Activated CD4-positive, alpha-beta T cell treated with anti-CD3 and anti-CD28 coated beads, Interleukin-2, amount 50 U/mL, for 24 hours (primary cell): ENCODE data around the gene BEAN1.
"Not testable (repeated sequence)": the region's sequence is repeated elsewhere in the genome, so short reads cannot be mapped to it uniquely, and the experiment has no call there.

Experiments used
- DNase-seq, 2 donors: peaks; one replicate each; pipeline ENCODE4 v3.0.0-alpha.2; 2020; ENCODE audit warnings: low read depth in 1 of 2, low spot score in 1 of 2

The BEAN1 gene

DNA sequence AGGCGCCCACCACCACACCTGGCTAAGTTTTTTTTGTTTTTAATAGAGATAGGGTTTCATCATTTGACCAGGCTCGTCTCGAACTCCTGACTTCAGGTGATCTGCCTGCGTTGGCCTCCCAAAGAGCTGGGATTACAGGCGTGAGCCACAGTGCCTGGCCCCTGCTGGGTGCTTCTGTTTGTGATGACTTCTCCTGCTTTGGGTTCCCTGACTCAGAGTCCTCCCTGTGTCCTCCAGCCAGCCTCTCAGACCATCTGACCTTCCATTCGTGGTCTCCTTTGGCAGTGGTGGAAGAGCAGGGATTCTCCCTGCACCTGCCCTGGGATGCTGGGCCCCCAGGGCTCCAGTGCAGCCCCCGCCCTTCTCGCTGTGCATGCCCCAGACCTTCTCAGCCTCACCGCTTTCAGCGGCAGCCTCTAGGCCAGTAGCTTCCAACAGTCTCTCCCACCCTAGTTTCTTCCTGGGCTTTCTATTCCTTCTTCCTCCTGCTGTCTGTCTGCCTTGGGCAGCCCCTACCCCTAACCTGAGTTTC is 13.2 kb downstream of the BEAN1 start:
- no peak for DNase-seq

DNA sequence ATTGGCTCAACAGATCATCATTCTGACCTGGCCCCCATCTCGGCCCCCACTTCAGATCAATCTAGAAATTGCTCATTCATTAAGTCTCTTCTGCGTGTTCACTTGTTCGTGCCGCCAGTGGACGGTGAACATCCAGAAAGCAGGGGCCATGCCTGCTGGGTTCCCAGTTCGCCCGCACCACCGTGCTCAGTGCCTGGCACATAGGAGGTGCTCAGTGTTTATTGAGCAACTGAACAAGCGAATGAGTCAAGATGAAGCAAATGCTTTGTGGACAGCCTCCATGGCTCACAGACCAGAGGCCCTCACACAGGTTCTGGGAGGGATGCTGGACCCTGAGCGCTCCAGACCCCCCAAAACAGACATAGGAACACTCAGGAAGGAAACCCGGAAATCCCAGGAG is 13.9 kb downstream of the BEAN1 start:
- no peak for DNase-seq

DNA sequence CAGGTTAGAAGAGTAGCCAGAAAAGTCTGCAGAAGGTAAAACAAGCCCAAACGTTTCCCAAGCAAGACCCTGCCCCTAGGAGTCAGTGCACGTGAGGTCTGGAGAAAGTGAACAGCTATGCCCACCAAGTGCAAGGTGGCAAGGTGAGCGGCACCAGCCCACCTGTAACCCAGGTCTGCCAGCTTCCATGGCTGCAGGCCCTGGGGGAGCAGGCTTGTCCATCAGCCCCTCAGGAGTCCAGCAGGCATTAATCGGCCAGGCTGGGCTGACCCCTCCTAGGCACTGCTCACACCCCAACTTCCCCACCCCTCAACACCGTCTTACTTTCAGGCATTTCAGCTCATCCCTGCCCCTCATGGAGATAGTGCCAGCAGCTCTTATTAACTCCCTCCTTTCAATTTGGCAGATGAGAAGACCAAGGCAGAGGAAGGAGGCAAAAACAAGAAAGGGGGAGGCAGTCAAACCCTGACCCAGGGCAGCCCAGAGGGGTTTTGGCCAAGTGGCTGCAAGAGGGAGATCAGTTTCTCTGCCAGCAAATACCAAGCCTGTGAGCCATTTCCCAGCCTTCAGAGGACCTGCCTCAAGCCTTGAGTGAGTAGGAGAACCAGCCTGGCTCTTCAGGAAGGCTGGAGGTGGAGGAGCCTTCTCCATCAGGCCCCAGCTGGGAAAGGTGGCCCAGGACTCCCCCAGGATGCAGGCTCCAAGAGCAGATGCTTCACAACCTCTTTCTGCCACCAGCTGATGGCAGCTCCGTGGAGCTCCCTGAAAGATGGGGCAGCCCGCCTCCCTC is 14.7 kb downstream of the BEAN1 start:
- no peak for DNase-seq

DNA sequence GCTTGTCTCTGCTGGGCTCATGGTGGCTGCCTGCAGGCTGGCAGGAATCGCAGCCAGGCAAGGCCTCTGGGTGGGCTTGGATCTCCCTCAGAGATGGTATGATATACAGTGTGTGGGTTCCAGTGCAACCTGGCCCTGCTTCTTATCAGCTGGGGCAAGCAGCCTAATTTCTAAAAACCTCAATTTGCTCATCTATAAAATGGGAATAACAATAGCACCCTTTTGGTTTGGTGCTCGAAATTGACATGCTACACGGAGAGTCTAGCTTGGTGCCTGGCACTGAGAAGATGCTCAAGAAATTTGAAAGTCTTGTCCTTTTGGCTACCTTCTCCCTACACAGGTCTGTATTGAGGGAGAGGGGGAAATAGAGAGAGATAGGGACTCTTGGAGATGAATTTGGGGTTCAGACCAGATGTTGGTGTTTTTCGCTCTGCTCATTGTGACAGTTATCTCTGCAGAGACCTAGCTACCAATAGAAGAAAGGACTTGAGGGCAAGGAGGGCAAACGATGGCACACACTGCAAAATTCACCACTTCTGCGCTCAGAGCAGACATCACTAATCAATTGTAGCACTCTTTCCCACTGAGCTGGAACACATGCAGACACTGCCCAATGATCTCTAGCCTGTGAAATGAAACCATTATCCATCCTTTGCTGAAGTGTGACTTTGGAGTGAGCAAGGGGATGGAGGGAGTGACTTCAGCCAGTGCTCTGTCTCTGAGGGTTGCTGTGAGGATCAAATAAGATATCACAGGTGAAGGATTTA is 15.6 kb downstream of the BEAN1 start:
- no peak for DNase-seq

DNA sequence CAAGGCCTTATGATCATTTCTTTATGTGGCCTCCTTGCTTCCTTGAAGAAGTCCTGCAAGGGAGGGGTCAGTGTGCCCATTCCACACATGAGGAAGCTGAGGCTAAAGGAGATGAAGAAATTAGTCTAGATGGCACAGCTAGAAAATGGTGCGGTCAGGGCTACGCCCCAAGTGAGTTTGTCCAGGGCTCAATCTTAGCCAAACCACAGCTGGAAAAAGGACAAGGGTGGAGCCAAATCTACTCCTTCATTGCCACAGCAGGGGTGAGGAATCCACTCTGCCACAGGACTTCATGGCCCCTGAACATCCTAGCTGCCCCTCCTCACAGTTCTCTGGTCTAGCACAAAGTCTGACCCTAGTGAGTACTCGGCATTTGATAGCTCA is 16.2 kb downstream of the BEAN1 start:
- DNase-seq: no peak

DNA sequence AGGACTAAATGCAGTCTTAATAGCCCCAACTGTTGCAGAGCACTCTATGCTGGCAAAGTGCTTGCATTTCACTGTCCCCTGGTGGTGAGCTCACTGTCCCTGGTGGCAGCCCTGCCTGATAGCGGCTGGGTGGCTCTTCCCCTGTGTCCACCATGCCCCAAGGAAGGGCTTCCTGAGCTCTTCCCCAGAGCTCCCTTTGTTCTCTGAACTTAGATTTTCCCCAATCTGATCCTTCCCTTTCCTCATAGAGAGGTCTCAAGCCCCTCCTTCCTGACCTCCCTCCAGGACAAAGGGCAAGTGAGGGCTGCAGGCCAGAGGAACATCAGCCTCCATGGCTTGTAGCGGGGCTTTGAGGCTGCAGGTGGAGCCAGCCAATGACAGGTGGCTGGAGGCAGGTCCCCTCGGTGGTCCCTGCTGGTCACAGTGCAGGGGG is 17.0 kb downstream of the BEAN1 start:
- DNase-seq: no peak

DNA sequence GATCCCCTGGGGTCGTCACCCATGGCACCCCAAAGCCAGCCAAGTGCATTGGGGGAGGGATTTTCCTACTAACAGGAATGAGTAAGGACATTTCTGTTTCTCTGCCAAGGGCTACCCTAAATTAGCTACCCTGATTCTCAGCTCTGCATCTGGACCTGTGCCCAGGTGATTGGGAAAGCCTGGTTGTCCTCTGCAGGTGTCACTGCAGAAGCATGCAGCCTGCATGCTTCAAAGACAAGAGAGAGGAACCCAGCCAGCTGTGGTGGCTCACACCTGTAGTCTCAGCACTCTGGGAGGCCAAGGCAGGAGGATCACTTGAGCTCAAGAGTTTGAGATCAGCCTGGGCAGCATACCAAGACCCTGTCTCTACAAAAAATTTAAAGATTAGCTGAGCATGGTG is 19.6 kb downstream of the BEAN1 start:
- no peak for DNase-seq

DNA sequence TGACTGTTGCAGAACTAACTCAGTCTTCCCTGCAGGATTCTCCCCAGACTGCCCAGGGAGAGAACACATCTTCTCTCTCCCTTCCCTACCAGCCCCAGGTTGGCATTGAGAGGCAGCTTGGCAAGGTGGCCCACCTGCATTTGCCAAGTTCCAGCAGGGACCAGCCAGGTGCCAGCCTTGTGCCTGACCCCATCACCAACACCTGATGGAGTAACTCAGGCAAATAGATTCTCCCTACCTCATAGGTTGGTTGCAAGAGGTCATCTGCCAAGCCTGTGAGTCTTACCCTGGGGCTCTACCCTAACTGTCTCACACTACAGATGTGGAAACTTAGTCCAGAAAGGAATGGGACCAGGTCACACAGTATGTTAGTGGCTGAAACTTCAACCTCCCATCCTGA is 20.4 kb downstream of the BEAN1 start:
- no peak for DNase-seq

DNA sequence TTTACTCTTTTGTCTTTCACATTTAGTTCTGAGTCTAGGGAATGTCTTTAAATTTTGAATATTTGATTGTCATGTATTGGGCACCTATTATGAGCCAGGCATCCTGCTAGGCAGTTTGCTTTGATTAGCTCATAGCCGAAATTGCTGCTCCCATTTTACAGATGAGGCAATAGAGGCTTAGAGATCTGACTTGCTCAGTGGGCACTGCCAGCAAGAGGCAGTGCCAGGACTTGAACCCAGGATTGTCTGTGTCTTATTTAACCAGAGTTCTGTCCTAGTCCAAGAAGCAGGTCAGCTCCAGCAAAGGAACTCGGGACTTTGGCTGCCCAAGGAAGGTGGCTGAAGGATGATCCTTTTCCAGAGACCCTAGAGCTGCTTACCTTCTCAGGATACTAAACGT is 24.5 kb downstream of the BEAN1 start:
- no peak for DNase-seq

DNA sequence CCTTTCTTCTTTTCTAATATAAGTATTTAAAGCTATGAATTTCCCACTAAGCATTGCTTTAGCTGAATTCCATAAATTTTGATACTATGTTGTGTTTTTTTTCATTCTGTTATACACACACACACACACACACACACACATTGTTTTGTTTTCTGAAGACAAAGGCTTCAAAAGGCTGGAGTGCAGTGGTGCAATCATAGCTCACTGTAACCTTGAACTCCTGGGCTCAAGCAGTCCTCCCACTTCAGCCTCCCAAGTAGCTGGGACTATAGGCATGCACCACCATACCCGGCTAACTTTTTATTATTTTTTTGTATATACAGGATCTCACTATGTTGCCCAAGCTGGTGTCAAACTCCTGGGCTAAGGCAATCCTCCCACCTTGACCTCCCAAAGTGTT is 26.1 kb downstream of the BEAN1 start:
- DNase-seq: not testable (repeated sequence)

DNA sequence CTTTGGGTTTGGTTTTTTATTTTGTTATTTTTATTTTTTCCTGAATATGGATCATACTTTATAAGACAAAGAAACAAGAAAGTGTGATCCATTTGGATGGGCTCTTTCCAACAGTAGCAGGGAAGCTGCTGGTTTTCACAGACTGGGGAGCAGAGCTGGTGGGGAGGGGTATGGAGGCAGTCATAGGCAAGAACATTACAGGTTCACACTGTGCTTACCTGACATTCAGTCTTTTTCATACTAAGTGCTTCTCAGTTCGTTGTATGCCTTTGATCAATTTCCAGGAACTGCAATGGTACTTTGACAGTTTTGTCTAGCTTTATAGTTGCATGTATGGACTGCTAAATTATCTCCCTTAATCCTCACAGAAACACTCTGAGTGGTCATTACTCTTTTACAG is 27.7 kb downstream of the BEAN1 start:
- DNase-seq: no peak

DNA sequence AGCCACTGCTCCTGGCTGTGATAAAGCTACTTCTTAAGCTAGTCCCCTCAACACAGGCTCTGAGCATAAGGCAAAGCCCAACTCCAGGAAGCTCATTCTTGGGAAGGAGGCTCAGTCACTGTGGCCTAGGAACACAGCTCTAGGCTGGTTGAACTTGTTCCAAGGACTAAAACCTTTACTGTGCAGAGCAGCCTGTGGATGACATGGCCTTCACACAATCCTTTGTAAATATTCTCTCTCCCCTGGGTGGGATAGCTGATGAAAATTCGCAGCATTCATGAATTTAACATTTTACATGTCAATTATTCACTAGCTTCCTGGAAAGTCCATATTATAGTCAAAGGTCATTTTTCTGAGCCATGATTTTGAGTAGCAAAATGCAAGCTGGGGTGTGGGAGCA is 28.9 kb downstream of the BEAN1 start:
- DNase-seq: no peak

DNA sequence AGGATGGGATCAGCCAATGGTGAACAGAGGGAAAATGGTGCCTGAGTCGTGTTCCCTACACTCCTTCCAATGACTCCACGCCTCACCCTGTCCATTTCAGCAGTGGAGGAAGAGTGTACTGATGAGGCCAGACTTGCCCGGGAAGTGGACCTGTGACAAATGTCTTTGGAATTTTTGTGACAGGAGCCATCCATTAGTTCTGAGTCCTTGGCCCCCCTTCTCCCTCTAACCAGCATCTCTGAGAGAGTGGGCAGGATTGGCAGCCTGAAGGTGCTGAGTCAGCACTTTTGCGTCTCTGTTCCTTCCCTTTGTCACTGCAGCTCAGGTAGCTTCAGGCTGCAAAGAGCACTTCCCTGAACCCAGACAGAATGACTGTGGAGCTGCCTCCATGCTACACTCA is 30.8 kb downstream of the BEAN1 start:
- DNase-seq: no peak

DNA sequence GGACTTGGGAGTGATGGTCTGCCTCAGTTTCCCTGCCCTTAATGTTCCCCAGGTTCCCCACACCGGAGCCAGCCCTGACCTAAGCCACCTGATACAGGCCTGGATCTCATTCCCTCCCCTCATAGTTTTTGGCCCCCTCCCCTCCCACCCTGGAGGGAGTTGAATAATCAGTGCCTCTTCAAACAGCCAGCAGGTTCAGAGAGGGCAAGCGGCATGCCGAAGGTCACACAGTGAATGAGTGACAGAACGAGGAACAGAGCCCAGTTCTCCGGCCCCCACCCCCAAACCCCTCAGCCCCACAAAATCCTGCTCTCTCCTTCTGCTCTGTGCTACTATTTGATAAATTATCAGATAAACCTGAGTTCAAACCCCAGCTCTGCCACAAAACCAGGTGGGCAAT is 31.2 kb downstream of the BEAN1 start:
- no peak for DNase-seq

DNA sequence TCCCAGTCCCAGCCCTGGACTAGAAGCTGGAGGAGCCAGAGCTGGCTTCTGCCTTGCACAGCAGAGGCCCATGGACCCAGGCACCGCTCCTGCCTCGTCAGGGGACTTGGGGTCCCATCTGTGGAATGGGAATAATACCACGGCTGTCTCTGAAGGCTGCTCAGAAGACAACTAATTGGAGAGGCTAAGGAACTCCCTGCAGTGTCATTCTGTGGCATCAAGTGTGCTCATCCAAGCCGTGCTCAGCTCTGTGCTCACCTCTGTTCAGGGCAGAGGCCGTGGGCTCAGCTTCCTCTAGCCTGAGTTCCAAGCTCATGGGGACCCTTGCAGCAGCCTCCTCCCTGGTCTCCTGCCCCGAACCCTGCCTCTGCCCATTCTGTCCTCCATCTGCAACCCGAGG is 31.8 kb downstream of the BEAN1 start:
- DNase-seq: no peak

DNA sequence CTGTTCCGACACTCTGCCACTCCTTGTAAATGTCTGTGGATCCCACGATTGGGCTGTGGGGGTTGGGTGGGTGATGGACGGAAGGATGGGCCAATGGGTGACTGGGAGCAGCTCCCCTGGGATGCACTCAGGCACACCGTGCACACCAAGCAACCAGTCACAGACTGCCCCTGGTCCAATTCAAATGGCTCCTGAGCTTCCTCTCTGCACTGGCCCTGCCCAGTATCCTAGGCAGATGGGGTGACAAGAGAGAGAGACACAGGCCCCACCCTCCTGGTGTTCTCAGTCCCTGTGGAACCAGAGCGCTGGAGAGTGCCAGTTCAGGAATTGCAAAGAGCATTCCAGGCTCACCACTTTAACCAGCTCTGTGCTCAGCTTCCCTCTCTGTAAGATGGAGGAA is 32.8 kb downstream of the BEAN1 start:
- no peak for DNase-seq

DNA sequence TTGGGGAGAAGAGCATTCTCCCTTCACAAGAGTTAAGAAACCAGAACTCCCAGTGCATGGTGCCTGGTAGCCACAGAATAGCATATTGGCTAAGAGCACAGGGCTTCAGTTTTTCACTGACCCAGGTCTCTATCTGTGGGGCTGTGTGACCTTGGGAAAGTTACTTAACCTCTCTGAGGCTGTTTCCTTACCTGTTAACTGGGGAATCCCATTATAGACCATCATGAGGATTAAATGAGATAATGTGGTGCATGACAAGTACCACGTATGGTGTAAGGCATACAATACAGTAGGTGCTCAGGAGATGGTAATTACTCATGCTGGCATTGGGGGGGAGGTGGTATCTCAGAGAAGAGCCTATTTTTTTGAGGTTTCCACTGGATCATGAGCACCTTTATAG is 33.6 kb downstream of the BEAN1 start:
- DNase-seq: no peak

DNA sequence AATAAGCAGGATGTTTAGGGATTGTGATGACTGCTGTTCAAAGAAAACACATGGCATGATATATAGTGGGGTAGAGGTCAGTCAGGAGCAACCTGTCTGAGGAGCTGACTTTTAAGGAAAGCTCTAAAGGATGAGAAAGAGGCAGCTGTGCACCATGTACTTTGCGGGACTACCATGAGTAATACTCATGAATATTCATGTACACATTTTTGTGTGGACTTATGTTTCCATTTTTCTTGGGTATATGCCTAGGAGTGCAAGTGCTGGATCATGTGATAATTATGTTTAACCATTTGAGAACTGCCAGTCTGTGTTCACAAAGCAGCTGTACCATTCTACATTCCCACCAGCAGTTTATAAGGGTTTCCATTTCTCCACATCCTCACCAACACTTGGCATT is 35.8 kb downstream of the BEAN1 start:
- no peak for DNase-seq

DNA sequence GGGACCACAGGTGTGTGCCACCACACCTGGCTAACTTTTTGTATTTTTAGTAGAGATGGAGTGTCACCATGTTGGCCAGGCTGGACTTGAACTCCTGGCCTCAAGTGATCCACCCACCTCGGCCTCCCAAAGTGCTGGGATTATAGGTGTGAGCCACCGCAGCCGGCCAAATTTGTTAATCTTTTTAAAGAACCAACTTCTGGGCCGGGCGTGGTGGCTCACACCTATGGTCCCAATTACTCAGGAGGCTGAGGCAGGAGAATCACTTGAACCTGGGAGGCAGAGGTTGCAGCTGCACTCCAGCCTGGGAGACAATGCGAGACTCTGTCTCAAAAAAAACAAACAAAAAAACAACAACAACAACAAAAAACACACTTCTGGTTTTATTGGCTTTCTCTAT is 38.9 kb downstream of the BEAN1 start:
- DNase-seq: not testable (repeated sequence)

DNA sequence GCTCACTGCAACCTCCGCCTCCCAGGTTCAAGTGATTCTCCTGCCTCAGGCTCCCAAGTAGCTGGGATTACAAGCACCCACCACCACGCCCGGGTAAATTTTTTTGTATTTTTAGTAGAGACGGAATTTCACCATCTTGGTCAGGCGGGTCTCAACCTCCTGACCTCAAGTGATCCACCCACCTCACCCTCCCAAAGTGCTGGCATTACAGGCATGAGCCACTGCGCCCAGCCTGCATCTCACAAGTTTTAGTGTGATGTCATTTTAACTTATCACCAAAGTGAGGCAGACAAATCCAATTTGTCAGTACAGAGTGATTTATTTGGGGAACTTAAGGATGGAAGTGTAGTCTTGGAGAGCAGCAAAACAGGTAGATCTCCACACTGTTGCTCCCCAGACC is 39.5 kb downstream of the BEAN1 start:
- not testable (repeated sequence) for DNase-seq

DNA sequence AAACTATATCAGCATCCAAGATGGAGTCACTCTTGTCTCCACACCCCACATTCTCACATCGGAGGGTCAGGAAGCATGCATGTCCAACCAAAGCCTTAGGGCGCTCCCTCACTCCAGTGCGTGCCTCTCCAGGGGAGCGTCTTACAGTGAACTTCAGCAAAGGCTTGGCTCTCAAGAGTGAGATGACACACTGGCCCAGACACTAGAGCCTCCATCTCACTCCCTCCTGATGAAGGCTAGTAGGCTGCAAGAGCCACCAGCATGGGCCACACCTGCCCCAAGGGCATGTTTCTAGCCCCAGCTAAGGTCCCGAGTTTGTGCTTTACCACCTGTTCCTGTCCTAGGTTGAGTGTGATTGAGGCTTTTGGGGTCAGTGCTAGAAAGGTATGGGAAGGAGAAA is 40.5 kb downstream of the BEAN1 start:
- no peak for DNase-seq

DNA sequence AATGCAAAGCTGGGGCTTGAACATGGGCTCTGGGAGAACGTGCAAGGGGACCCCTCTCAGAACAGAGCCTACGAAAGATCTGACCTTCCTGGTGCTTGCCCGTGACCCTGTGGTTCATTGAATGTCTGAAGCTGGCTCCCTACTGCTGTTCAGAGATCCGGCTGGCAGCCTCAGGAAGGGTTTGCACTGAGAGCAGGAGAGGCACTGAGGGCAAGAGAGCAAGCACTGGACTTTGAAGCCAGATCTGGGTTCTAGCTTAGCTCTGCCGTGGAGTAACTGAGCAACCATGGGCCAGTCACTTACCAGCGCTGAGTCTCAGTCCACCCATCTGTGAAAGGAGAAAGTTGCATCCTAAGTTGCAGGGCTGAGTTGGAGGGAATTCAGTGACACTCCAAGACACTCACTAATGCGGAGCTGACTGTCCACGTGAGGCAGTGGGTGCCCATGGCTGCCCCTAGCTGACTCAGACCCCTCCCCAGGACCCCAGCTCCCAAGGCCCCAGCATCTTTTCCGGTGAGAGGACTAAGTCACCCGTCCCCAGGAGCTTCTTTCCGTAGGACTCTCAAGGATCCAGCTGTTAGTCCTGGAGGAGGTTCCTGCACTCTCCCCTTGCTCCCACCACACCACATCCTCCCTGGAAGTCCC is 41.3 kb downstream of the BEAN1 start:
- no peak for DNase-seq
